Daoy (cell line): ENCODE measurements around the gene POGLUT2. TPM values are rescaled to one million over a fixed set of nuclear protein-coding genes. Genes with fewer than 3 reads are reported as not detected.

Experiments
- DNase-seq: peaks from one replicate; pipeline ENCODE4 v3.0.0-alpha.2; 2015; ENCODE audit warnings: low read depth
- total RNA-seq: library from RNA; depleted of rRNA; stranded (reverse); fragments of >200 nt; shearing (Covaris generic); gene quantifications from 2 replicates; pipeline ENCODE4 v1.2.3, GENCODE V29; 2014; rRNA removed

The POGLUT2 gene
- total RNA-seq, 1 experiment from 2014 or later = 5.8 TPM

DNA sequence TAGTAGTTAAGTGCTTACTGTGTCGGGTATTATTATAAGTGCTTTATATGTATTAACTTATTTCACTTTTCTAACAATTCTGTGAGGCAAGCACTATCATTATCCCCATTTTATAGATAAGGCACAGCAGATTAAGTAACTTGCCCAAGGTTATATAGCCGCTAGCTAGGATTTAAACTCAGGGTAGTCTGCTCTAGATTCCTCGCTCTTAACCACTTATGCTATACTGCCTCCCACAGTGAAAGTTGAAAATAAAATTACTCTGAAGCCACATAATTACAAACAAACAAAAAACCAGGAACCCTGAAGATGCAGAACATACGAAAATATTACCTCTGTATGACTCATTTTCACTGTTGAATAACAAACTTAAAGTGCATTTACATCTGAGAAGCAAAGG lies 29.1 kb downstream of the POGLUT2 start:
- DNase-seq = no peak

DNA sequence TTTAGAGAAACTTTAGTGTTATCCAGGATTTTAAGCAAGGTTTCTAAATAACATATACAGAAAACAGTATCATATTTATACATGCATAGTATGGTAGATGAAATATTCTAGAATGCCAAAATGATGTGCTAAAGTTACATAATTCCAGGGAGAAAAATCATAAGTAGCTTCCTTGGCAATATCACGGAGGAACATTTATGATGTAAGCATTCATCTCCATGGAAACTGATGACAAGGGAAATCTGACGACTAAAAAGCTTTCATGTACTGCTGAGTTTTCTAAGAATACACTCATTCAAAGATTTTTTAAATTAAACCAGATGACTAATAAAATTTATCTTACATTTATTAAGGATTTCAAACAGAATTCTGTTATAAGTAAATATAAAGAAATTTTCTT lies 29.9 kb downstream of the POGLUT2 start:
- no peak for DNase-seq

DNA sequence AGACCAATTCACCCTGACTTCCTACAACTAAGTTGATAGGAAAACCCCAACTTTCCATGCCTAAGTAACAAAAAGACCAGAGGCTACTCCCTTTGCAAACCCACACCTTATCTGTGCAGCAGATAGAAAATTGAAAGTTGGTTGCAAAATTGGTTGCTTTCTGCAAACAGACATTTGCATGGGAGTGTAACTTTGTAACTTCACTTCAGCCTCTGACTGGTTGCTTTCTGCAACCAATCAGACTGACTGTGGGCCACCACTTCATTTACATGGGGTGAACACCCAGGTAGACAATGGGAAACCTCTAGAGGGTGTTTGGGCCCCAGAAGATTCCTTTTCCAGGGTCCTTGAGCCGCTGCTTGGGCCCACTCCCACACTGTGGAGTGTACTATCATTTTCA lies 35.0 kb downstream of the POGLUT2 start:
- no peak for DNase-seq

DNA sequence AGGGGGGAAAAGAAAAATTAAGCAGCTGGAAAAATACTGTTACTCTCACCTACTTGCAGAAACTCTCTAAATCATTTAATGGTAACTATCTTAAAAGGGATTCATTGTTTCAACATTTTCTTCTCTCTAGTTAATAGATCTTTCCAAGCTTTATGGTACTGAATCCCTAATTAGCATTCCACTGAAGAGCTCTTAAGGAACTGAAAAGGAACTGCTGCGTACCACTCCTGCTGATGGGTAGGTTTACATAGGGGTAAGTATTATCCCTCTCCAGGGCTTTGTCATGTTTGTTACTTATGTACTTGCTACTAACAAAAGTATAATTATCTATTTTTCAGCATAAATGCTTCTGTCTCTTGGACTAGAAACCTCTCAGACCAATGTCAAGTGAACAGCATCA lies 37.7 kb downstream of the POGLUT2 start:
- DNase-seq = no peak

DNA sequence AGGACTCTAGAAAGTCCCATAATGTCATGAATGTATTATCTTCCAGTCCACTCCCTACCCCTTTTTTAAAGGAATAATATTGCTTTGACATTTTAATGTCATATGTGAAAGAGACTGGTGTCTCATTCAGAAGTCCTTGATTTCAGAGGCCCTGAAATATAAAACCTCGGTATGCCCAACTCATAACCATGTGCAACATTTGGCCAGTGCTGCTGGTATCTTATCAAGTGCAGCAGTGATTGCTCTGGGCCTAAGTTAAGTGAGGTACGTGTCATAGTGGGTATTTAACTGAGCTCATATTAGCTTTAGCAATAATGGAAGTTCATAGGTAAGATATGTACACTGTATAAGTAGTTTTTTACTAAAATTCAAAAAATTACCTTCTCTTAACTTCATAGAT lies 39.9 kb downstream of the POGLUT2 start:
- no peak for DNase-seq

DNA sequence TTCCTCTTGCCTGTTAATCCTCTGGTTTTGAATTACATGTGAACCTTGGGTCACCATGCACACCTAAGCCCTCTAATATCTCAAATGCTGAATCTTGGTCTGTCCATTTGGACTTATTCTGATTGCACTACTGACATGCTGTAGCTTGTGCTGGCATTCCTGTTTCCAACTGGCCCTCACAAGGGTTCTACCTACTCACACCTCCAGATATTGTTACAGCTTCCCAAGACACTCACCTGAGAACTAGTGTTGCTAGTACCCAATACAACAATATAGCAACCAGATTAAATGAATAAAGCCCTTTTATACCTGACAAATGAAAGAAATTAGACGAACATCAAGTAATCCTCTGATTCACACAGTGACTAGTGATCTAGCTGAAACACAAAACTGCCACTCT lies 41.8 kb downstream of the POGLUT2 start:
- no peak for DNase-seq

DNA sequence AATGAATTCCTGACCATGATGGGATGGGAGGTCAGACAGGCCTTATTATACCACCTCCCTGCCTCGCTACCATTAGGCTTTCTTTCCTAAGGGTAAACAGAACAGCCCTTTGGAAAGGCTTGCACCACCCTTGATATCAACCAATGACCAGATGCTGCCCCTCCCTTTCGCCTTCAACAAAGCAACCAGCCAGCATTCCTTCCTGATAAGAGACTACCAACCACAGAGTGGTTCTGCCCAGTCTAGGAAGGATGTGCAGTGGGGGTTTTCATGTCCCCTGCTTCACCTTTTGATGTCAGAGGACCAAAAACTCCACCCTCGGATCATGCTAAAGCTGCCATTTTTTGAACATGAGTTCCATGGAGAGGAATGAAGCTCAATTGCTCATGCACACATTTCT lies 46.9 kb downstream of the POGLUT2 start:
- no peak for DNase-seq

DNA sequence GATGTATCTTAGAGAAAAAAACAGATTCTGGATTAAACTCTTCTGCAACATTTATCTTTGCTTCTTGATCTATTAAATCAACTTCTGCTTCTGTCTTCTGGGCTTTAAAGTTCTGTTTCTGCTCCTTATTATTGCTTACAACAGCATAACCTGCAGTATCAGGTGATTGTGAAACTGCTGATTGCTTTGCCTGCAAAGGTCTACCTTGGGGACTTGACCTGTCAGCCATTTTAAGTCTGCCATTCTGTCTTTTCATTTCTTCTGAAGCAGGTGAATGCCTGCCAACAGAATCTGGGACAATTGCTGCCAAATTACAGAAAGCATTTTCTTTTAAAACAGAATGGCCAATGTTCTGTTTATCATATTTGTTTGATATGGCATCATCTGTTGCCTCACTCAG lies 56.3 kb downstream of the POGLUT2 start:
- no peak for DNase-seq

DNA sequence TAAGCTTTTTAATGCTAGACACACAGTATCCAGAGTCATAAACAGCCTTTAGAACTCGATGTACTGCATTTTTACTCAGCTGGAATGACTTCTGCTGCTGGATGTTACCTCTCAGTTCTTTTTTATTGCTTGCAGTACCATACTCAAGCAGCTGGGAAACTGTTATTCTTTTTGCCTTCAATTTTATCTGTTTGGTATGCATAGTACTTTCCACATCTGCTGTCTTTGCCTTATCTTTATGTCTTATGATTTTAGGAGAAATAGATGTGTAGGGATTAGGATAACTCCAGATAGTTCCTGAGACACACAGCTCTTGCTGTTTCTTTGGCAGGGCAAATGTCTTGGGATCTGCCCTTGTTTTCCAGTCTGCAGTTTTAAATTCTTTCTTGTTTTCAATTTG lies 56.7 kb downstream of the POGLUT2 start:
- no peak for DNase-seq

Other genes with a start within 250 kb of the POGLUT2 start
- gene TPP2, start 202.0 kb downstream of the POGLUT2 start, total RNA-seq = 35.1 and 39.1 TPM in 2 replicates
- gene METTL21C, start 103.9 kb downstream of the POGLUT2 start, total RNA-seq = not detected in 2 replicates
- gene TEX30, start 25.2 kb downstream of the POGLUT2 start, total RNA-seq = 48.4 and 51.3 TPM in 2 replicates
- 2.9 and 4.8 TPM in 2 replicates for gene BIVM, start 143 bp upstream of the POGLUT2 start, total RNA-seq
- gene ERCC5, start 47.1 kb upstream of the POGLUT2 start, total RNA-seq = 29.2 and 44.1 TPM in 2 replicates